HG02884 (cell line): ENCODE data around the gene HSPG2.

Source experiments
- ATAC-seq: cut with Tn5 transposase; IDR thresholded peaks from one replicate; pipeline ENCODE4 v1.9.1; 2021; ENCODE audit warnings: mild to moderate bottlenecking, moderate library complexity; ENCODE audit not compliant: unreplicated experiment

HSPG2 gene

GRCh38 chr1:21884456-21885235 is 52.5 kb downstream of the HSPG2 start:
- ATAC-seq: no peak

- no peak for ATAC-seq
These were observed 54.2 kb downstream of the HSPG2 start for GRCh38 chr1:21882721-21883415.

- no peak for ATAC-seq
These were observed 55.9 kb downstream of the HSPG2 start for GRCh38 chr1:21881250-21881649.

GRCh38 chr1:21880619-21880970 is 56.5 kb downstream of the HSPG2 start:
- ATAC-seq: no peak

GRCh38 chr1:21879928-21880618 is 57.0 kb downstream of the HSPG2 start:
- no peak for ATAC-seq

GRCh38 chr1:21878840-21879478 is 58.2 kb downstream of the HSPG2 start:
- ATAC-seq: no peak

- ATAC-seq: no peak
These were observed 58.9 kb downstream of the HSPG2 start for GRCh38 chr1:21878009-21878773.

GRCh38 chr1:21876267-21876666 is 60.8 kb downstream of the HSPG2 start:
- ATAC-seq: no peak

- no peak for ATAC-seq
These were observed 61.5 kb downstream of the HSPG2 start for GRCh38 chr1:21875621-21876063.

- ATAC-seq: no peak
These were observed 62.1 kb downstream of the HSPG2 start for GRCh38 chr1:21874778-21875547.

- ATAC-seq: no peak
These were observed 62.8 kb downstream of the HSPG2 start for GRCh38 chr1:21874328-21874727.

GRCh38 chr1:21873761-21874160 is 63.3 kb downstream of the HSPG2 start:
- ATAC-seq: no peak

- ATAC-seq: no peak
These were observed 63.9 kb downstream of the HSPG2 start for GRCh38 chr1:21873174-21873573.

GRCh38 chr1:21872445-21873079 is 64.5 kb downstream of the HSPG2 start:
- ATAC-seq: no peak

GRCh38 chr1:21871943-21872342 is 65.2 kb downstream of the HSPG2 start:
- ATAC-seq: no peak

GRCh38 chr1:21870611-21871010 is 66.5 kb downstream of the HSPG2 start:
- ATAC-seq: no peak

GRCh38 chr1:21869620-21870121 is 67.4 kb downstream of the HSPG2 start:
- no peak for ATAC-seq

- ATAC-seq: no peak
These were observed 68.1 kb downstream of the HSPG2 start for GRCh38 chr1:21868941-21869454.

GRCh38 chr1:21868482-21868881 is 68.6 kb downstream of the HSPG2 start:
- ATAC-seq: no peak
